B cell (primary cell): ENCODE measurements around the gene LYRM7. TPM values are rescaled to one million over a fixed set of nuclear protein-coding genes. Genes with fewer than 3 reads are reported as not detected.
A peak's percentile ranks its signal among the peaks of the same experiment; 100 is the strongest.

Source experiments
- ATAC-seq: fragments of 200-7000 bp; cut with Tn5 transposase; one replicate; pipeline ENCODE4 v1.10.0; 2021; ENCODE audit warnings: low read depth, mild to moderate bottlenecking, moderate number of reproducible peaks, moderate library complexity
- CTCF ChIA-PET: fragments of 350-600 bp; sonication (Branson Sonifier 250); formaldehyde crosslinking; loops from one replicate; lab custom pipeline; 2021; ENCODE audit warnings: antibody characterized with exemption, inconsistent platforms; lab: Charles Lee
- POLR2A ChIA-PET: fragments of 350-600 bp; sonication (Branson Sonifier 250); formaldehyde crosslinking; loops from one replicate; lab custom pipeline; 2021; ENCODE audit warnings: antibody characterized with exemption; lab: Charles Lee
- DNase-seq: peaks from one replicate; pipeline ENCODE4 v3.0.0; 2013
- H2AFZ ChIP-seq: 2 replicates; pipeline ENCODE4 v1.6.1; 2012; ENCODE audit warnings: mild to moderate bottlenecking, low read depth, low read length; ENCODE audit not compliant: insufficient read depth, poor library complexity, severe bottlenecking
- H3K27ac ChIP-seq, 2 donors: 1 replicate in 1 of 2; 2 replicates in 1 of 2; pipeline ENCODE4 v1.5.1; 2012 to 2013; ENCODE audit warnings: low read length in 2 of 2, mild to moderate bottlenecking in 2 of 2, moderate library complexity in 1 of 2
- H3K27me3 ChIP-seq, 4 experiments: fragments of 200-600 bp in 1 of 4; sonication (generic) in 1 of 4; replicated peaks in 1 of 4; 1 replicate in 2 of 4; 2 replicates in 2 of 4; pipeline versions ENCODE4 v1.6.1 to v1.7.0; 2013 to 2016; ENCODE audit warnings: low read length in 3 of 4, mild to moderate bottlenecking in 2 of 4, mixed read lengths in 1 of 4, moderate library complexity in 1 of 4; ENCODE audit not compliant: insufficient read depth in 4 of 4, control insufficient read depth in 3 of 4; ENCODE audit errors: control extremely low read depth in 1 of 4
- H3K36me3 ChIP-seq, 2 experiments: replicated peaks in 1 of 2; 1 replicate in 1 of 2; 2 replicates in 1 of 2; pipeline versions ENCODE4 v1.6.1 to v1.7.1; 2013; ENCODE audit warnings: low read length in 1 of 2; ENCODE audit not compliant: insufficient read depth in 2 of 2, control insufficient read depth in 1 of 2; ENCODE audit errors: control extremely low read depth in 1 of 2, extremely low read depth in 1 of 2
- H3K4me1 ChIP-seq, 2 donors: fragments of 200-600 bp in 1 of 2; sonication (generic) in 1 of 2; 1 replicate in 1 of 2; 2 replicates in 1 of 2; pipeline versions ENCODE4 v1.5.1 to v1.6.1; 2013 to 2017; ENCODE audit warnings: low read length in 2 of 2; ENCODE audit not compliant: control insufficient read depth in 2 of 2, insufficient read depth in 2 of 2
- H3K4me2 ChIP-seq: replicated peaks from 2 replicates; pipeline ENCODE3; 2012; ENCODE audit warnings: mild to moderate bottlenecking, low read depth, low read length; ENCODE audit not compliant: poor library complexity, severe bottlenecking
- H3K4me3 ChIP-seq, 5 experiments: fragments of 200-600 bp in 1 of 5; sonication (generic) in 1 of 5; 1 replicate in 3 of 5; 2 replicates in 2 of 5; pipeline versions ENCODE4 v1.5.1 to v1.7.0; 2011 to 2016; ENCODE audit warnings: low read length in 4 of 5, mild to moderate bottlenecking in 4 of 5, low read depth in 2 of 5, control low read depth in 1 of 5, moderate library complexity in 1 of 5; ENCODE audit not compliant: insufficient read depth in 1 of 5; ENCODE audit errors: control extremely low read depth in 1 of 5, extremely low read depth in 1 of 5
- H3K79me2 ChIP-seq: fragments of 200-600 bp; sonication (generic); one replicate; pipeline ENCODE4 v1.6.0; 2016; ENCODE audit warnings: low read length; ENCODE audit not compliant: control insufficient read depth, insufficient read depth
- H3K9ac ChIP-seq: fragments of 200-600 bp; sonication (generic); 2 replicates; pipeline ENCODE4 v1.6.1; 2017; ENCODE audit warnings: mild to moderate bottlenecking, low read length, moderate library complexity
- H3K9me3 ChIP-seq, 3 donors: one replicate each; pipeline versions ENCODE4 v1.6.1 to v1.7.1; 2013; ENCODE audit warnings: low read length in 2 of 3; ENCODE audit not compliant: control insufficient read depth in 2 of 3, insufficient read depth in 1 of 3; ENCODE audit errors: control extremely low read depth in 1 of 3
- H4K20me1 ChIP-seq: 2 replicates; pipeline ENCODE4 v1.6.0; 2012; ENCODE audit warnings: mild to moderate bottlenecking, low read length; ENCODE audit not compliant: insufficient read depth, control insufficient read depth, poor library complexity, severe bottlenecking
- H3K27ac Mint-ChIP-seq: one replicate; pipeline ENCODE4 v1.8.0; 2021; ENCODE audit warnings: mixed read lengths
- H3K27me3 Mint-ChIP-seq: one replicate; pipeline ENCODE4 v1.8.0; 2021; ENCODE audit warnings: mixed read lengths
- H3K4me1 Mint-ChIP-seq: one replicate; pipeline ENCODE4 v1.8.0; 2021; ENCODE audit warnings: mixed read lengths
- H3K4me3 Mint-ChIP-seq: one replicate; pipeline ENCODE4 v1.8.0; 2021; ENCODE audit warnings: mixed read lengths
- H3K9me3 Mint-ChIP-seq: one replicate; pipeline ENCODE4 v1.8.0; 2022; ENCODE audit warnings: mixed read lengths; ENCODE audit not compliant: insufficient read depth
- CTCF ChIP-seq: fragments of 200-600 bp; IDR thresholded peaks from one replicate; pipeline ENCODE4 v1.8.0; 2022; ENCODE audit warnings: antibody characterized with exemption, mild to moderate bottlenecking
- EZH2 ChIP-seq: IDR thresholded peaks from 2 replicates; pipeline ENCODE4 v1.6.1; 2012; ENCODE audit warnings: borderline replicate concordance, low read depth, mild to moderate bottlenecking, moderate library complexity, low read length; ENCODE audit not compliant: insufficient read depth, poor library complexity, severe bottlenecking
- WGBS: methylation state at CpG from one replicate; pipeline ENCODE4 v1.1.5; 2013; ENCODE audit warnings: missing lambda C conversion rate; ENCODE audit not compliant: insufficient coverage; 5-methylcytosine and 5-hydroxymethylcytosine counted together
- intact Hi-C: fragments of 100-400 bp; cut with micrococcal nuclease; formaldehyde crosslinking; loops from one replicate; pipeline ENCODE4 v1.10.0; 2022
- polyA plus RNA-seq: library from polyadenylated mRNA; depleted of rRNA; stranded (reverse); fragments of >200 nt; gene quantifications from 2 replicates; pipeline ENCODE4 v1.2.3, GENCODE V29; 2012
- total RNA-seq, 2 donors: library from RNA; stranded (reverse); fragments of 120-200 nt in 1 of 2; gene quantifications; 1 replicate in 1 of 2; 2 replicates in 1 of 2; pipeline versions ENCODE4 v1.2.3 to v1.2.4, GENCODE V29; 2013 to 2022

The LYRM7 gene
- total and polyA plus RNA-seq, 2 donors (not counting 1 experiment from before 2014, with no cell fraction given): 2.7 to 12.3 TPM

GRCh38 chr5:131245948-131246347 is 75.2 kb downstream of the LYRM7 start:
- Mint-ChIP-seq H3K4me1 (peaks cover 26% of the 10 kb centered on the region), H3K27me3 (no peaks in the 10 kb centered on the region), H3K4me3 (no peak overlapping the region), H3K27ac (no peak overlapping the region), H3K9me3 (no peaks in the 10 kb centered on the region)
- Histone ChIP-seq H4K20me1 (no peaks in the 10 kb centered on the region), H3K4me1 (peaks cover 6 to 18% of the 10 kb centered on the region in 2 donors), H3K27me3 (no peaks in the 10 kb centered on the region), H3K4me2 (no peak overlapping the region), H3K79me2 (peaks cover 58% of the 10 kb centered on the region), H3K4me3 (no peak overlapping the region), H3K9ac (no peak overlapping the region), H3K27ac (peak overlapping the region in 1 of 2 donors; percentile 57), H3K36me3 (peaks cover 9 to 13% of the 10 kb centered on the region in 2 experiments), H3K9me3 (peaks cover 0 to 13% (median 2%) of the 10 kb centered on the region in 3 donors), H2AFZ (no peak overlapping the region)
- WGBS: no CpG with 5 or more reads among the region's 2 CpGs
- ChIA-PET CTCF (no interaction called here), POLR2A (no interaction called here)
- ATAC-seq: no peak
- intact Hi-C loops: no loop called here
- TF ChIP-seq CTCF: no peak
- no peak for DNase-seq

DNA sequence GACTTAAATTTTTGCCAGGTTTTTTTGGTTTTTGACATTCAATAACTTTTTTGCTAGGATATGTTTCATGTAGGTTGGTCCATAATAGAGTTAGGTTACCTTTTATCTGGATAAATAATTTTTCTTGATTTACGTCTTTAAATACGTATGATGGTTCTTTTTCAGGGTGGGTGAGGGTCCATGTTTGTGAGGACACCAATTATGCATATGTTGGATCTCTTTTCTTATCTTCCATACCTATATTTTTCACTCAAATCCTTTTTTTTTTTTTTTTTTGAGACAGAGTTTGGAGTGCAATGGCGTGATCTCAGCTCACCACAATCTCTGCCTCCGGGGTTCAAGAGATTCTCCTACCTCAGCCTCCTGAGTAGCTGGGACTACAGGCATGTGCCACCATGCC is 75.8 kb downstream of the LYRM7 start:
- Histone ChIP-seq H3K4me1 (peaks cover 7 to 24% of the 10 kb centered on the region in 2 donors), H3K4me3 (no peak overlapping the region), H3K79me2 (peaks cover 58% of the 10 kb centered on the region), H4K20me1 (no peaks in the 10 kb centered on the region), H3K4me2 (no peak overlapping the region), H3K36me3 (peaks cover 9 to 13% of the 10 kb centered on the region in 2 experiments), H3K9me3 (peaks cover 0 to 13% (median 2%) of the 10 kb centered on the region in 3 donors), H3K9ac (no peak overlapping the region), H2AFZ (no peak overlapping the region), H3K27me3 (no peaks in the 10 kb centered on the region), H3K27ac (no peak overlapping the region)
- CTCF ChIA-PET: no interaction called here
- no peak for TF ChIP-seq CTCF
- no peak for TF ChIP-seq EZH2
- ATAC-seq (no peak), DNase-seq (no peak)
- intact Hi-C loops: no loop called here
- WGBS: no CpG with 5 or more reads among the region's 4 CpGs
- no peak overlapping the region for H3K27ac Mint-ChIP-seq
- peaks cover 31% of the 10 kb centered on the region for H3K4me1 Mint-ChIP-seq
- no peak overlapping the region for H3K4me3 Mint-ChIP-seq
- H3K9me3 Mint-ChIP-seq: no peaks in the 10 kb centered on the region
- H3K27me3 Mint-ChIP-seq: no peaks in the 10 kb centered on the region
- POLR2A ChIA-PET: interaction anchor here (0.7 kb wide), 1 partner anchor 54 kb away, joined by 10 read pairs; no protein-coding TSS in a partner anchor
